NCI-H2196 (cell line): Measurements from ENCODE around the gene DDI1.

Source experiments
- DNase-seq: peaks from one replicate; lab custom pipeline; 2025; ENCODE audit not compliant: unreplicated experiment; lab: John Stamatoyannopoulos, UW

Gene DDI1

GRCh38 chr11:104036588-104036987 is at the start of gene DDI1:
TSS of gene DDI1 (plus strand) at chr11:104036640. CDS start at chr11:104036823, 183 bp downstream.
- no peak for DNase-seq

- no peak for DNase-seq
These were observed 48.5 kb upstream of the DDI1 start for GRCh38 chr11:103987629-103988594.

GRCh38 chr11:103988595-103988969 is 47.9 kb upstream of the DDI1 start:
- no peak for DNase-seq

GRCh38 chr11:103993507-103993906 is 42.9 kb upstream of the DDI1 start:
- no peak for DNase-seq

- DNase-seq: no peak
These were observed 42.3 kb upstream of the DDI1 start for GRCh38 chr11:103994094-103994493.

GRCh38 chr11:103994518-103994917 is 41.9 kb upstream of the DDI1 start:
- no peak for DNase-seq

- DNase-seq: no peak
These were observed 40.5 kb upstream of the DDI1 start for GRCh38 chr11:103995896-103996295.

- no peak for DNase-seq
These were observed 39.4 kb upstream of the DDI1 start for GRCh38 chr11:103997082-103997481.

- no peak for DNase-seq
These were observed 37.5 kb upstream of the DDI1 start for GRCh38 chr11:103998826-103999508.

- DNase-seq: no peak
These were observed 35.6 kb upstream of the DDI1 start for GRCh38 chr11:104000798-104001197.

- no peak for DNase-seq
These were observed 34.8 kb upstream of the DDI1 start for GRCh38 chr11:104001561-104002056.

GRCh38 chr11:104003491-104003890 is 32.9 kb upstream of the DDI1 start:
- no peak for DNase-seq

- no peak for DNase-seq
These were observed 31.1 kb upstream of the DDI1 start for GRCh38 chr11:104005234-104005855.

- DNase-seq: no peak
These were observed 26.7 kb upstream of the DDI1 start for GRCh38 chr11:104009744-104010143.

GRCh38 chr11:104011044-104011443 is 25.4 kb upstream of the DDI1 start:
- DNase-seq: no peak

- no peak for DNase-seq
These were observed 20.6 kb upstream of the DDI1 start for GRCh38 chr11:104015649-104016415.

- DNase-seq: no peak
These were observed 11.9 kb upstream of the DDI1 start for GRCh38 chr11:104024572-104024971.

GRCh38 chr11:104028476-104029263 is 7.8 kb upstream of the DDI1 start:
- DNase-seq: no peak

GRCh38 chr11:104033134-104033533 is 3.3 kb upstream of the DDI1 start:
- no peak for DNase-seq

GRCh38 chr11:104033561-104033960 is 2.9 kb upstream of the DDI1 start:
- no peak for DNase-seq
